ENCODE data around the gene CRELD2.

CRELD2 gene

GRCh38 chr22:49930596-49931412 lies 12.4 kb downstream of the CRELD2 start:
- DNase-seq (ENCODE audit: low read depth): peak; percentile 73

- DNase-seq (ENCODE audit: low read depth): no peak
These were observed 15.1 kb downstream of the CRELD2 start for GRCh38 chr22:49933236-49934159.

GRCh38 chr22:49934160-49934890 lies 15.9 kb downstream of the CRELD2 start:
- DNase-seq (ENCODE audit: low read depth): peak; percentile 61

- peak; percentile 69 for DNase-seq (ENCODE audit: low read depth)
These were observed 16.6 kb downstream of the CRELD2 start for GRCh38 chr22:49934891-49935557.

GRCh38 chr22:49935561-49935960 lies 17.1 kb downstream of the CRELD2 start:
- DNase-seq (ENCODE audit: low read depth): no peak

GRCh38 chr22:49936018-49936972 lies 17.9 kb downstream of the CRELD2 start:
- DNase-seq (ENCODE audit: low read depth): peak; percentile 88

- DNase-seq (ENCODE audit: low read depth): no peak
These were observed 18.7 kb downstream of the CRELD2 start for GRCh38 chr22:49936973-49937757.

DNA sequence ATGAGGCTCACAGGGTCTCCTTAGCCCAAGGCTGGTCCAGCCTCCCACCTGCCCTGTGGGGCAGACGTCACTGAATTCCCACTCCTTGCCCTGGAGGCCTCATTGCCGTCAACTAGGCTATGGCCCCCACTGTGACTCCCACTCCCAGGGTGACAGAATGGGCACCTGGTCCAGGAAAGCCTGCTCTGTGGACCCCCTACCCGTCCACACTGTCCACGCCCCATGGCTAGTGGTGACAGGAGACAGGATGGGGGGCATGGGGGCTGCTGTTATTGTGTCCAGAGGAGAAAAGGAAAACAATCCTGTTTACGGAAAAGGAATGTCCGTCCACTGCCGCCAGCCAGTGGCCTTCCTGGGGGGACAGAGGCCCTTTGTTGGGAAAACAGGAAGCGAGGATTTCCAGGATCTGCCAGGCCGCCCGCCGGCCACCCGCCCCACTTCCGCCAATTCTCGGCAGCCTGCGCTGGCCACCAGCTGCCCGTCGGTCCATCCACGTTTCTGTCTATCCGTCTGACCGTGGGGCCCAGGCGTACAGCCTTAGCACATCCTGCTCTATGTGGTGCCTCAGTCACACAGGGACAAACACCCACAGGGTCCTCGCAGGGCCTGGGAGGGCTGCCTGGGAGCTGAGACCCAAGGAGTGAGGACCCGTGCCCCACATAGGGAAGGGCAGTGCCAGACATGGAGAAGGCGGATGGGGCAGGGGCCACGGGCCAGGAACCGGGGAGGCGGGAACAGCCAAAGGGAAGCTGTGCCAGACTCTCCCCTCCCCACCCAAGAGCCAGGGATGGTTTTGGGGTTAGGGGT lies 19.5 kb downstream of the CRELD2 start:
- no peak for DNase-seq (ENCODE audit: low read depth)

- no peak for DNase-seq (ENCODE audit: low read depth)
These were observed 20.2 kb downstream of the CRELD2 start for GRCh38 chr22:49938565-49939136.

GRCh38 chr22:49941507-49942316 lies 23.3 kb downstream of the CRELD2 start:
- DNase-seq (ENCODE audit: low read depth): no peak

GRCh38 chr22:49942565-49943404 lies 24.4 kb downstream of the CRELD2 start:
- DNase-seq (ENCODE audit: low read depth): no peak

GRCh38 chr22:49943405-49943765 lies 25.0 kb downstream of the CRELD2 start:
- no peak for DNase-seq (ENCODE audit: low read depth)

DNA sequence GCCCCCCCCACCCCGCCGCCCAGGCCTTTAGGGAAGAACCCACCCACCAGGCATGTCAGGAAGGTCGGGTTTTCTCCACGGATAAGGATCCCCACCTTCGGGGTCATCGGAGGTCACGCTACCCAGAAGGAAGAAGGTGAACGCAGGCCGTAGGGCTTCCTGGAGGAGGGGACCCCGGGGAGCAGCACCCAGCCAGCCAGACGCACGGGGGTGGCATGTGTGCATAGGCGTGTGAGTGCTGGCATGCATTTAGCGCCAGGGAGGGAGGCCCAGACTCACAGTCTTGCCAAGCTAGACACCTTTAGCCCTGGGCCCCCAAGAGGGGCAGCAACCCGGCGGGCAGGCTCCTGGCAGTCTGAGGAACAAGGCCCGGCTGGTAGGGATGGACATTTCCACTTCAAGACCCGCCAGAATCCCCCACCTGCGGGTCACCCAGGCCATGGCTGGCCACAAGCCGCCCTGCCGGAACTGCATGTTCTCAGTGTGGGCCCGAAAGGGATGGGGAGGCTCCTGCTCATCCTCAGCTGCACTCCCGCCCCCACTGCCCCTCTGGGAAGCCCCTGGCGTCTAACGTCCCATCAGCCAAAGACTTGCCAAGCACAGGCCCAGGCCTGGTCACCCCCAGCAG lies 25.5 kb downstream of the CRELD2 start:
- DNase-seq (ENCODE audit: low read depth): no peak

GRCh38 chr22:49944399-49944891 lies 26.0 kb downstream of the CRELD2 start:
- no peak for DNase-seq (ENCODE audit: low read depth)

DNA sequence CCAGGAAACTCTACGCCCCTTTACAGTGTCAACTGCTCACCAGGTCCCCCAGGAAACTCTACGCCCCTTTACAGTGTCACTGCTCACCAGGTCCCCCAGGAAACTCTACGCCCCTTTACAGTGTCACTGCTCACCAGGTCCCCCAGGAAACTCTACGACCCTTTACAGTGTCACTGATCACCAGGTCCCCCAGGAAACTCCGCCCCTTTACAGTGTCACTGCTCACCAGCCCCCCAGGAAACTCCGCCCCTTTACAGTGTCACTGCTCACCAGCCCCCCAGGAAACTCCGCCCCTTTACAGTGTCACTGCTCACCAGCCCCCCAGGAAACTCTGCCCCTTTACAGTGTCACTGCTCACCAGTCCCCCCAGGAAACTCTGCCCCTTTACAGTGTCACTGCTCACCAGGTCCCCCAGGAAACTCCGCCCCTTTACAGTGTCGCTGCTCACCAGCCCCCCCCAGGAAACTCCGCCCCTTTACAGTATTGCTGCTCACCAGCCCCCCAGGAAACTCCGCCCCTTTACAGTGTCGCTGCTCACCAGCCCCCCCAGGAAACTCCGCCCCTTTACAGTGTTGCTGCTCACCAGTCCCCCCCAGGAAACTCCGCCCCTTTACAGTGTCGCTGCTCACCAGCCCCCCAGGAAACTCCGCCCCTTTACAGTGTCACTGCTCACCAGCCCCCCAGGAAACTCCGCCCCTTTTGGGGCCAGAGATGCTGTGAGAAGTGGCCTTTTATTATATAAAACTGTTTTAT lies 26.8 kb downstream of the CRELD2 start:
- DNase-seq (ENCODE audit: low read depth): peak; percentile 38

Data from ELR (cell line).